ENCODE results near the gene LARGE1. TPM values are rescaled to one million over a fixed set of nuclear protein-coding genes. Genes with fewer than 3 reads are reported as not detected.

Gene LARGE1
- total and polyA plus RNA-seq, 2 of the 4 experiments (the other 2 are of a cell fraction) = 6.2 to 12.4 TPM

- H3K9me1 ChIP-seq (ENCODE audit: insufficient read depth, low read length) = no peaks in the 10 kb centered on the region; the same call in 1 of the 2 replicates
- no peaks in the 10 kb centered on the region for H3K4me1 ChIP-seq (ENCODE audit: control insufficient read depth, insufficient read depth, low read length)
- H3K9ac ChIP-seq (ENCODE audit: low read depth, low read length) = no peak overlapping the region
- no TSS peak for BruUV-seq (replicated peaks)
- H3K4me3 ChIP-seq (ENCODE audit: insufficient read depth, low read depth, low read length) = no peak overlapping the region
- no peak overlapping the region for H4K8ac ChIP-seq (ENCODE audit: low read depth in 2 of 2, low read length in 2 of 2)
- no peaks in the 10 kb centered on the region for H3K27me3 ChIP-seq (ENCODE audit: control insufficient read depth, insufficient read depth, low read length)
- TF ChIP-seq CEBPB (IDR thresholded peaks at IDR 0.05; ENCODE audit: low read depth, low read length) (0 out of 2 replicates have a peak, but pooled peaks have one; percentile 22), BHLHE40 (IDR thresholded peaks at IDR 0.05; ENCODE audit: low read depth, low read length) (no peak)
- no peak overlapping the region for H3K18ac ChIP-seq (ENCODE audit: low read depth, low read length)
- no peak overlapping the region for H4K5ac ChIP-seq (ENCODE audit: low read depth, low read length)
- H2AFZ ChIP-seq (replicated peaks; ENCODE audit: low read length, poor library complexity) = no peak overlapping the region
- in situ Hi-C loops (cut with MboI; ENCODE audit: low sequenced_read_pairs) = no loop called here
- H3K79me1 ChIP-seq (ENCODE audit: low read depth in 1 of 2, low read length in 2 of 2) = no peaks in the 10 kb centered on the region
- no peak overlapping the region for H3K56ac ChIP-seq (ENCODE audit: extremely low read depth, insufficient read depth, low read length)
- intact Hi-C loops (cut with micrococcal nuclease) = no loop called here
- no peak overlapping the region for H3K4me2 ChIP-seq (ENCODE audit: low read depth, low read length)
- H3K36me3 ChIP-seq (ENCODE audit: control insufficient read depth, insufficient read depth, low read length) = 0 out of 2 replicates have a peak, but pooled peaks cover 2% of the 10 kb centered on the region
- no peak overlapping the region for H4K91ac ChIP-seq (ENCODE audit: insufficient read depth, low read depth, low read length)
- DNase-seq = no peak
- H3K27ac ChIP-seq (ENCODE audit: insufficient read depth, low read length) = no peak overlapping the region
- no CpG with 5 or more reads among the region's 6 CpGs for WGBS, 2 experiments (ENCODE audit: extremely low coverage in 2 of 2, insufficient read length in 1 of 2)
- H3K4ac ChIP-seq (ENCODE audit: low read depth, low read length) = no peak overlapping the region
- H4K20me1 ChIP-seq (ENCODE audit: insufficient read depth, low read length) = no peaks in the 10 kb centered on the region
- dilution Hi-C loops (cut with HindIII; ENCODE audit: low sequenced_read_pairs, unreplicated experiment) = no loop called here
- no peak overlapping the region for H2BK120ac ChIP-seq (ENCODE audit: low read depth, low read length)
- H2BK20ac ChIP-seq (ENCODE audit: low read depth, low read length) = no peak overlapping the region
- no peak for ATAC-seq (ENCODE audit: low read depth)
- no peak overlapping the region for H3K14ac ChIP-seq (replicated peaks; ENCODE audit: low read depth, low read length)
- no peak overlapping the region for H2BK5ac ChIP-seq (ENCODE audit: low read depth, low read length, poor library complexity, severe bottlenecking)
- no peak overlapping the region for H2AK5ac ChIP-seq (ENCODE audit: low read depth, low read length)
- no peak overlapping the region for H2AK9ac ChIP-seq (replicated peaks; ENCODE audit: low read depth, low read length, poor library complexity)
- no peak overlapping the region for H2BK15ac ChIP-seq (ENCODE audit: low read depth, low read length)
- H3K9me3 ChIP-seq (ENCODE audit: control insufficient read depth, insufficient read depth, low read length) = no peaks in the 10 kb centered on the region
- H3K23ac ChIP-seq (ENCODE audit: low read depth, low read length) = no peak overlapping the region
- POLR2A ChIA-PET (ENCODE audit: unreplicated experiment) = no interaction called here
- CTCF ChIA-PET = no interaction called here
These were observed 315.1 kb downstream of the LARGE1 start for GRCh38 chr22:33605221-33605620.

Measured in IMR-90 (cell line).